GM18517 (cell line): Measurements from ENCODE around the gene SLC35D3.
"Not testable (repeated sequence)": the region's sequence is repeated elsewhere in the genome, so short reads cannot be mapped to it uniquely, and the experiment has no call there.

Source experiments
- ATAC-seq: cut with Tn5 transposase; IDR thresholded peaks from one replicate; pipeline ENCODE4 v1.9.1; 2021; ENCODE audit warnings: mild to moderate bottlenecking, moderate library complexity; ENCODE audit not compliant: unreplicated experiment

Gene SLC35D3

GRCh38 chr6:136922685-136923006 is 545 bp downstream of the SLC35D3 start:
- ATAC-seq, result no peak

GRCh38 chr6:136923116-136923953 is 1.2 kb downstream of the SLC35D3 start:
- no peak for ATAC-seq

GRCh38 chr6:136923954-136924673 is 2.0 kb downstream of the SLC35D3 start:
- no peak for ATAC-seq

GRCh38 chr6:136926383-136926782 is 4.3 kb downstream of the SLC35D3 start:
- ATAC-seq, result no peak

GRCh38 chr6:136927292-136927691 is 5.2 kb downstream of the SLC35D3 start:
- no peak for ATAC-seq

- ATAC-seq, result no peak
These were observed 8.4 kb downstream of the SLC35D3 start for GRCh38 chr6:136930528-136930927.

- ATAC-seq, result no peak
These were observed 10.5 kb downstream of the SLC35D3 start for GRCh38 chr6:136932599-136932998.

- ATAC-seq, result no peak
These were observed 23.0 kb downstream of the SLC35D3 start for GRCh38 chr6:136945072-136945471.

- no peak for ATAC-seq
These were observed 23.6 kb downstream of the SLC35D3 start for GRCh38 chr6:136945711-136946121.

GRCh38 chr6:136947037-136947436 is 24.9 kb downstream of the SLC35D3 start:
- ATAC-seq, result no peak

GRCh38 chr6:136949957-136950356 is 27.9 kb downstream of the SLC35D3 start:
- not testable (repeated sequence) for ATAC-seq

- no peak for ATAC-seq
These were observed 28.5 kb downstream of the SLC35D3 start for GRCh38 chr6:136950436-136951126.

- ATAC-seq, result no peak
These were observed 30.7 kb downstream of the SLC35D3 start for GRCh38 chr6:136952714-136953260.

GRCh38 chr6:136955123-136955522 is 33.0 kb downstream of the SLC35D3 start:
- ATAC-seq, result no peak

GRCh38 chr6:136956590-136957544 is 34.8 kb downstream of the SLC35D3 start:
- ATAC-seq, result no peak

- no peak for ATAC-seq
These were observed 36.1 kb downstream of the SLC35D3 start for GRCh38 chr6:136958168-136958567.

GRCh38 chr6:136959471-136959891 is 37.4 kb downstream of the SLC35D3 start:
- ATAC-seq, result no peak

- not testable (repeated sequence) for ATAC-seq
These were observed 37.8 kb downstream of the SLC35D3 start for GRCh38 chr6:136959935-136960334.

- no peak for ATAC-seq
These were observed 38.7 kb downstream of the SLC35D3 start for GRCh38 chr6:136960781-136961180.

- ATAC-seq, result no peak
These were observed 39.7 kb downstream of the SLC35D3 start for GRCh38 chr6:136961848-136962247.
